ENCODE results near the gene CXCL14. TPM values are rescaled to one million over a fixed set of nuclear protein-coding genes. Genes with fewer than 3 reads are reported as not detected.

CXCL14 gene
- total and polyA plus RNA-seq, 3 donors from 2014 or later, result 1.8 to 30.4 (median 3.6) TPM

DNA sequence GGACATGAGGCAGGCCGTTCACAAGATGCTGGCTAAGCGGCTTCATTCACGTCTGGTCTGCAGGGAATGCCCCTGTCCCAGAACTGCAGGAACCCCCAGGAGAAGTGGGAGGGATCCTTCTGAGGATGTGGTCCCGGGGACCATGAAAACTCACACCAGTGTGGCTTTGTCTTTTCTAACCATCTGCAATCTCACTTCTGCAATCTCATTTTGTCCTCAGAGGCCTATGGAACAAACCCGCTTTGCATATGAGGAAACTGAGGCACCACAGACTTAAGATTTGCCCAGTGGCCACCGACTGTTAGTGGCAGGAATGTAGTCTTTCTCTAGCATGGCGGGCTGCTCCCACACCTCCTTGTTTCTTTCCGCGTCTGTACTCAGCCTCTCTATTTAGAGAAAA is 6.9 kb downstream of the CXCL14 start:
- Histone ChIP-seq H3K27ac (no peak overlapping the region), H3K4me1 (no peaks in the 10 kb centered on the region), H3K9me3 (no peaks in the 10 kb centered on the region), H3K27me3 (no peaks in the 10 kb centered on the region), H3K36me3 (ENCODE audit: low read depth, missing control alignments) (no peaks in the 10 kb centered on the region), H3K4me3 (no peak overlapping the region)
- DNase-seq, result no peak
- WGBS, 2 donors, result 81 to 86% methylated on average over 9 of the region's 9 CpGs
- no peak for TF ChIP-seq POLR2A (IDR thresholded peaks at IDR 0.05)
- no peak for TF ChIP-seq CTCF (IDR thresholded peaks at IDR 0.05)
- intact Hi-C loops (cut with DNase I; ENCODE audit: low total_unique reads), result no loop called here

- Histone ChIP-seq H3K4me3 (no peak overlapping the region), H3K4me1 (no peaks in the 10 kb centered on the region), H3K36me3 (ENCODE audit: low read depth, missing control alignments) (no peaks in the 10 kb centered on the region), H3K27ac (no peak overlapping the region), H3K27me3 (no peaks in the 10 kb centered on the region), H3K9me3 (no peaks in the 10 kb centered on the region)
- intact Hi-C loops (cut with DNase I; ENCODE audit: low total_unique reads), result no loop called here
- DNase-seq, result no peak
- no peak for TF ChIP-seq CTCF (IDR thresholded peaks at IDR 0.05)
- no peak for TF ChIP-seq POLR2A (IDR thresholded peaks at IDR 0.05)
- 80 to 89% methylated on average over 10 of the region's 10 CpGs for WGBS, 2 donors
Measured at GRCh38 chr5:135571066-135571609, 7.7 kb downstream of the CXCL14 start.

GRCh38 chr5:135570453-135570764 is 8.4 kb downstream of the CXCL14 start:
- no peak overlapping the region for H3K4me3 ChIP-seq
- H3K4me1 ChIP-seq, result no peaks in the 10 kb centered on the region
- H3K27me3 ChIP-seq, result no peaks in the 10 kb centered on the region
- no peaks in the 10 kb centered on the region for H3K36me3 ChIP-seq (ENCODE audit: low read depth, missing control alignments)
- 43 to 46% methylated on average over 3 of the region's 3 CpGs for WGBS, 2 donors
- H3K9me3 ChIP-seq, result no peaks in the 10 kb centered on the region
- no peak for DNase-seq
- H3K27ac ChIP-seq, result no peak overlapping the region
- TF ChIP-seq CTCF (IDR thresholded peaks at IDR 0.05) (no peak), POLR2A (IDR thresholded peaks at IDR 0.05) (no peak)
- intact Hi-C loops (cut with DNase I; ENCODE audit: low total_unique reads), result no loop called here

GRCh38 chr5:135569755-135570452 is 8.9 kb downstream of the CXCL14 start:
- H3K27me3 ChIP-seq, result no peaks in the 10 kb centered on the region
- no peaks in the 10 kb centered on the region for H3K36me3 ChIP-seq (ENCODE audit: low read depth, missing control alignments)
- WGBS, 2 donors, result 72 to 81% methylated on average over 4 to 10 of the region's 10 CpGs
- peak in 1 of 3 experiments; percentile 16 for TF ChIP-seq CTCF (IDR thresholded peaks at IDR 0.05)
- TF ChIP-seq POLR2A (IDR thresholded peaks at IDR 0.05), result no peak
- peak; percentile 50 for DNase-seq
- no peak overlapping the region for H3K27ac ChIP-seq
- intact Hi-C loops (cut with DNase I; ENCODE audit: low total_unique reads), result no loop called here
- H3K4me1 ChIP-seq, result no peaks in the 10 kb centered on the region
- H3K9me3 ChIP-seq, result no peaks in the 10 kb centered on the region
- no peak overlapping the region for H3K4me3 ChIP-seq

DNA sequence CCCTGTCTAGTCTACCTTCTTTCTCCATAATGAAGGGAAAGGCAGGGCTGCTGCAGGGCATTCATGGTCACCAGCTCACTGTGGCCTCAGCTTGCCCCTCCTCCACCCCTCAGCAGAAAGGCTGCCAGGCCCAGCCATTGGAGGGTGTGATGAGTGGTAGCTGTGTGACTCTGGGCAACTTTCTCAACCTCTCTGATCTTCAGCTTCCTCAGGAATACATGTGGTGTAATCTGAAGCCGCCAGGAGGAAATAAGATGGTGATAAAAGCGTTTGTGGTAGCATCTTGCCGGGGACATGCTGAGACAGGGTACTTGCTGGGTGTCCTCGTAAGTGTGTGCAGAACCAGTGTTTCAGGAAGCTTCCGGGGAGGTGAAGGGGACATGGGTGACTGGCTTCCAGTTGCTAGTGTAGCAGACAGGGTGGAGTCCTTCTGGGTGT is 9.8 kb downstream of the CXCL14 start:
- TF ChIP-seq POLR2A (IDR thresholded peaks at IDR 0.05), result no peak
- TF ChIP-seq CTCF (IDR thresholded peaks at IDR 0.05), result no peak
- WGBS, 2 donors, result 80 to 92% methylated on average over 5 of the region's 5 CpGs
- H3K27me3 ChIP-seq, result no peaks in the 10 kb centered on the region
- H3K27ac ChIP-seq, result no peak overlapping the region
- H3K4me3 ChIP-seq, result no peak overlapping the region
- H3K9me3 ChIP-seq, result no peaks in the 10 kb centered on the region
- intact Hi-C loops (cut with DNase I; ENCODE audit: low total_unique reads), result no loop called here
- no peak for DNase-seq
- no peaks in the 10 kb centered on the region for H3K36me3 ChIP-seq (ENCODE audit: low read depth, missing control alignments)
- H3K4me1 ChIP-seq, result no peaks in the 10 kb centered on the region
